Caco-2 (cell line): Measurements from ENCODE around the gene OR2A1. TPM values are rescaled to one million over a fixed set of nuclear protein-coding genes. Genes with fewer than 3 reads are reported as not detected.
"Not testable (repeated sequence)": the region's sequence is repeated elsewhere in the genome, so short reads cannot be mapped to it uniquely, and the experiment has no call there.

Experiments used
- BruUV-seq: library from RNA; stranded (reverse); fragments of 400-500 nt; replicated peaks from 2 replicates; lab custom pipeline; 2021; lab: Mats Ljungman, UMichigan
- CTCF ChIA-PET: fragments of 300-600 bp; sonication (Branson Sonifier 250); formaldehyde crosslinking; loops from one replicate; lab custom pipeline; 2022; ENCODE audit warnings: antibody characterized with exemption; lab: Charles Lee
- POLR2A ChIA-PET: fragments of 300-600 bp; sonication (Branson Sonifier 250); formaldehyde crosslinking; loops from one replicate; lab custom pipeline; 2022; ENCODE audit warnings: antibody characterized with exemption; lab: Charles Lee
- DNase-seq, 2 experiments: peaks; one replicate each; pipeline versions ENCODE4 v3.0.0 to v3.0.0-alpha.2; 2020 to 2022
- H3K27me3 ChIP-seq: replicated peaks from 2 replicates; pipeline ENCODE4 v1.6.0; 2011; ENCODE audit warnings: low read length; ENCODE audit not compliant: control insufficient read depth, insufficient read depth
- H3K36me3 ChIP-seq: 2 replicates; pipeline ENCODE4 v1.5.1; 2011; ENCODE audit warnings: low read length; ENCODE audit not compliant: control insufficient read depth, insufficient read depth
- H3K4me1 ChIP-seq: fragments of 250-450 bp; sonication (Bioruptor Pico); 2 replicates; pipeline ENCODE4 v1.5.1; 2020; ENCODE audit warnings: mild to moderate bottlenecking
- H3K4me3 ChIP-seq: 2 replicates; pipeline ENCODE4 v1.5.1; 2011; ENCODE audit warnings: low read depth, mild to moderate bottlenecking, control low read depth, low read length
- H3K9me3 ChIP-seq: fragments of 250-450 bp; sonication (Bioruptor Pico); 2 replicates; pipeline ENCODE4 v1.5.1; 2020; ENCODE audit warnings: mild to moderate bottlenecking, moderate library complexity
- H3K27ac Mint-ChIP-seq: one replicate; pipeline ENCODE4 v1.8.0; 2022; ENCODE audit warnings: mixed read lengths; ENCODE audit not compliant: unreplicated experiment
- H3K27me3 Mint-ChIP-seq: one replicate; pipeline ENCODE4 v1.8.0; 2022; ENCODE audit warnings: mixed read lengths; ENCODE audit not compliant: insufficient read depth, unreplicated experiment
- H3K36me3 Mint-ChIP-seq: one replicate; pipeline ENCODE4 v1.8.0; 2022; ENCODE audit warnings: mild to moderate bottlenecking, mixed read lengths; ENCODE audit not compliant: insufficient read depth, unreplicated experiment
- H3K4me1 Mint-ChIP-seq: one replicate; pipeline ENCODE4 v1.8.0; 2022; ENCODE audit warnings: low read depth, mixed read lengths; ENCODE audit not compliant: unreplicated experiment
- H3K4me3 Mint-ChIP-seq: one replicate; pipeline ENCODE4 v1.8.0; 2022; ENCODE audit warnings: mild to moderate bottlenecking, moderate library complexity, mixed read lengths; ENCODE audit not compliant: unreplicated experiment
- H3K9me3 Mint-ChIP-seq: one replicate; pipeline ENCODE4 v1.8.0; 2022; ENCODE audit warnings: mixed read lengths; ENCODE audit not compliant: unreplicated experiment
- intact Hi-C: fragments of 100-400 bp; cut with micrococcal nuclease; formaldehyde crosslinking; loops from one replicate; pipeline ENCODE4 v1.10.0; 2022; ENCODE audit not compliant: unreplicated experiment
- total RNA-seq: library from RNA; stranded (reverse); gene quantifications from 2 replicates; pipeline ENCODE4 v1.2.3, GENCODE V29; 2022

OR2A1 gene
- total RNA-seq, 1 experiment from 2014 or later = not detected

DNA sequence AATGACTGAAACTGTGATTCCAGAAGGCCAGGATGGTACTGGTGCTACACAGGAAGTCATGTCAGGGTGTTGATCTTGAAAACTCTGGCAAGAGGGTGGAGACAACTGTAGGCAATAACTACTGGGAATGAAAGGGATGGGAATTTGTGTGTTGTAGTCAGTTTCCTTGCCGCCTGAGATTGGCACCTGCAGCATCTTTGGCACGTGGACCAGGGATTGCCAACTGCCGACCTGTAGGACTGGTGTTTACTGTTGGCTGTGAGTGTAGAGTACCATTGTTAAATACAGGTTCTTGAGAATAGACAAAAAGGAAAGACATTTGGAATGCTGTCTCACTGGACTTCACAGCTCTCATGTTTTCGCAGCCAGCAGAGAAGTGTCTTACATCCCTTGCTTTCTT, 11.1 kb downstream of the OR2A1 start:
- H3K27ac Mint-ChIP-seq, H3K9me3 Mint-ChIP-seq, DNase-seq, intact Hi-C loops, H3K36me3 ChIP-seq, BruUV-seq, CTCF ChIA-PET, H3K4me3 ChIP-seq, POLR2A ChIA-PET, H3K4me1 Mint-ChIP-seq, H3K4me1 ChIP-seq, H3K36me3 Mint-ChIP-seq, H3K9me3 ChIP-seq, H3K27me3 Mint-ChIP-seq, H3K27me3 ChIP-seq, H3K4me3 Mint-ChIP-seq: not testable (repeated sequence)

DNA sequence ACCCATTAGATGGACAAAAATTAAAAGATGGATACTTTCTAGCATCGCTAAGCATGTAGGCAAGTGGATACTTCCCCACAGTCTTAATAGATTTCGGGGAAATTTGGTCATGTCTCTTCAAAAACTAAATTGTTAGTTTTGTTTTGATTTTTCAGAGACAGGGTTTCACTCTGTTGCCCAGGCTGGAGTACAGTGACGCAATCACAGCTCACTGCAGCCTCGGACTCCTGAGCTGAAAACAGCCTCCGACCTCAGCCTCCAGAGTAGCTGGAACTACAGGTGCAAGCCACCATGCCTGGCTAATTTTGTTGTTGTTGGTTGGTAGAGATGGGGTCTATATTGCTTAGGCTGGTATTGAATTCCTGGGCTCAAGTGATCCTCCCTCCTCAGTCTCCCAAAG, 13.6 kb downstream of the OR2A1 start:
- H3K36me3 Mint-ChIP-seq, H3K27ac Mint-ChIP-seq, CTCF ChIA-PET, H3K4me1 Mint-ChIP-seq, H3K4me3 Mint-ChIP-seq, POLR2A ChIA-PET, H3K9me3 Mint-ChIP-seq, H3K27me3 Mint-ChIP-seq, H3K4me3 ChIP-seq, BruUV-seq, intact Hi-C loops, H3K9me3 ChIP-seq, H3K4me1 ChIP-seq, H3K27me3 ChIP-seq, H3K36me3 ChIP-seq, DNase-seq: not testable (repeated sequence)

DNA sequence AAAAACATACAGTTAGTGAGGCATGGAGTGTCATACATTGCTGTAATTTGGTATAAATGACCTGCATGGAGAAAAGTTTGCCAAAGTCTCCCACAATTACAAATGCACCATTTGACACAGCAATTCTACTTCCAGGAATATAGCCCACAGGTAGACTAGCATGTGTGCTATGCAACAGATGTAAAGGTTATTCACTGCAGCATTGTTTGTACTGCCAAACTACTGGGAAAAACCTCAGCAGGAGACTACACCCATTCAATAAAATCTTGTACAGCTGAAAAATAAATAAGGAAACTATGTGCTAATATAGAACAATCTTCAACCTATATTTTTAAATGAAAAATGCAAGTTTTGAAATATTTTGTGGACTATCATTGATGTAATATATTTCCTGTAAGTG, 17.8 kb downstream of the OR2A1 start:
- DNase-seq, H3K27me3 Mint-ChIP-seq, BruUV-seq, H3K4me1 ChIP-seq, H3K9me3 Mint-ChIP-seq, H3K36me3 ChIP-seq, H3K27me3 ChIP-seq, H3K36me3 Mint-ChIP-seq, CTCF ChIA-PET, H3K4me3 ChIP-seq, intact Hi-C loops, POLR2A ChIA-PET, H3K27ac Mint-ChIP-seq, H3K4me3 Mint-ChIP-seq, H3K9me3 ChIP-seq, H3K4me1 Mint-ChIP-seq: not testable (repeated sequence)

DNA sequence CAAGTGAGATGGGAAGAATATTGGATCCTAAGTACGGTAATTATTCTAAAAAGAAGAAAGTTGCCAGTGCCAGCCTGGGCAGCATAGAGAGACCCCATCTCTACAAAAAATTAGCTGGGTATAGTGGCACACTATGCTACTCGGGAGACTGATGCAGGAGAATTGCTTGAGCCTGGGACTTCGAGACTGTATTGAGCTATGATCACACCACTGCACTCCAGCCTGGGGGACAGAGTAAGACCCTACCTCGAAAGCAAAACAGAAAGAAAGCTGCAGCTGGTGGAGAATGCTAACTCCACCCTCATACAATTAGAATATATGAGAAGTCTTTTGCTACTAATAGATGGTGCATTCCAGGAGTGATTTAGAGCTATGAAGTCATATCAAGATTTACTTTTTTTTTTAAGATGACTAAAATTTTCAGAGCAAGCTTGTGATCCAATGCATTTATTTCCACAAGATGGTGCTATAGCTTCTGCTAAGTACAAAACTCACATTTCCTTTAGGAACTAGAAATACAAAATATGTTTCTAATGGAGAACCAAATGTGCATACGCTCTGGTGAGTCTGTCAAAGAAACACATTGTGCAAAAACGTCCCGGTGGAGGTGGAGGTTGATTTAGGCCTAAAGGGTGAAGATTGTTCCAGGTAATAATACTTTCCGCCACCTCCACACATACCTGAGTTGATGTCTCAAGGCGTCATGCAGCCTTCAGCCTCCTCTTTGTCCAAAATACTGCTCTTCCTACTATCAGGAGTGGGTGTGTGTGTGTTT, 19.2 kb downstream of the OR2A1 start:
- CTCF ChIA-PET = interaction anchor here (0.6 kb wide), 1 partner anchor 114 kb away, joined by 3 read pairs; no protein-coding TSS in a partner anchor
- H3K27me3 Mint-ChIP-seq, H3K27ac Mint-ChIP-seq, H3K27me3 ChIP-seq, intact Hi-C loops, H3K36me3 ChIP-seq, H3K9me3 ChIP-seq, POLR2A ChIA-PET, H3K4me1 Mint-ChIP-seq, H3K36me3 Mint-ChIP-seq, BruUV-seq, H3K9me3 Mint-ChIP-seq, H3K4me3 Mint-ChIP-seq, DNase-seq, H3K4me1 ChIP-seq, H3K4me3 ChIP-seq: not testable (repeated sequence)

DNA sequence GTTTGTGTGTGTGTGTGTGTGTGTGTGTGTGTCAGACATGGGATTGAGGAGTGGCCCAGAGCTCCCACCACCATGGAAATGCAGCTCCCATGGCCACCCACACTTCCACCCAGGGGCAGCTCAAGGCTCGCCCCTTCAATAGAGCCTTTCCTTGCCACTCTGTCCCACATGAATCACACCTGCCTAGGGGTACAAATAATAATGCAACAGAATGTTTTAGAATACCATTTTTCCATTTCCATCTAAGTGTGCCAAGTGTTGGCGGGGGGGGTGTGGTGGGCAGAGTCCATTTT, 19.7 kb downstream of the OR2A1 start:
- H3K4me3 Mint-ChIP-seq, H3K9me3 Mint-ChIP-seq, H3K36me3 Mint-ChIP-seq, H3K9me3 ChIP-seq, POLR2A ChIA-PET, H3K4me1 Mint-ChIP-seq, BruUV-seq, H3K27me3 Mint-ChIP-seq, H3K27me3 ChIP-seq, H3K36me3 ChIP-seq, H3K4me3 ChIP-seq, intact Hi-C loops, DNase-seq, H3K4me1 ChIP-seq, H3K27ac Mint-ChIP-seq: not testable (repeated sequence)
- CTCF ChIA-PET = interaction anchor here (0.6 kb wide), 1 partner anchor 114 kb away, joined by 3 read pairs; no protein-coding TSS in a partner anchor

DNA sequence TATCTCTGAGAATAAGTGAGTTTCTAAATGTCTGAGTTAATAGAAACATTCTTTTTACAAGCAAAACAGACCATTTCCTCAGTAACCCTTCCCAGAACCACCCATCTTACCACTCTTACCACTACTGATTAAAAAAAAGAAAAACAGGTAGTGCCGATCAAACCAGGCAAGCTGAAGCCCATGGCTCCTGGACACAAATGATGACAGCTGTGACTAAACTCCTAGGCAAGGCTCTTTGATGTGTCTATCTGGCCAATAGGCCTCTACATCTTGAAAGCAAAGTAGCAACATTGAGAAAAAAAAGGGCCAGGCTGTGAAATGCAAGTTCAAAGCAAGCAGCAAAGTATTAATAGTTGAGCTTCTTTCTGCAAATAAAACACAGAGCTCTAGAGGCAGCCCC, 36.4 kb downstream of the OR2A1 start:
- H3K9me3 ChIP-seq, BruUV-seq, intact Hi-C loops, H3K27ac Mint-ChIP-seq, CTCF ChIA-PET, H3K36me3 Mint-ChIP-seq, H3K36me3 ChIP-seq, DNase-seq, H3K9me3 Mint-ChIP-seq, H3K4me1 Mint-ChIP-seq, H3K4me1 ChIP-seq, POLR2A ChIA-PET, H3K4me3 Mint-ChIP-seq, H3K27me3 ChIP-seq, H3K27me3 Mint-ChIP-seq, H3K4me3 ChIP-seq: not testable (repeated sequence)

DNA sequence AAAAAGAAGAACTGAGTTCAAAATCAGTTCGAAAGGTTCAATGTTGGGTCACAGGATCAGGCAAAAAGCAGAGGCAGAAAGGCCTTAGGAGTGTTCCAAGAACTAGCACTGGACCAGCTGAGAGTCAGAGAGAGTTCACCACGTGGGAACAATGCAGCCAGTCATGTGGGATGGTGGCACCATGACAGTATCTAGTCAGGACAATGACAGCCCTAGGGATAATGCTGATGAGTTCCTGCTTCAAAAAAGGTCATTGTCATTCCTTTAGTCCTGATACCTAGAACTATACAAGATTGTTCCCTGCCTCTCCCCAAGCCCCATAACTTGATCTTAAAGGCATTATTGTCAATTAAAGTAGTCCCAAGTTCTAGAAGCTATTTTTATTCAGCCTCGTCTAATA, 39.4 kb downstream of the OR2A1 start:
- H3K27ac Mint-ChIP-seq, H3K27me3 Mint-ChIP-seq, H3K4me3 Mint-ChIP-seq, H3K4me1 Mint-ChIP-seq, BruUV-seq, DNase-seq, H3K4me3 ChIP-seq, intact Hi-C loops, H3K4me1 ChIP-seq, H3K9me3 Mint-ChIP-seq, H3K36me3 Mint-ChIP-seq, CTCF ChIA-PET, POLR2A ChIA-PET, H3K27me3 ChIP-seq, H3K9me3 ChIP-seq, H3K36me3 ChIP-seq: not testable (repeated sequence)
